Activated CD4-positive, alpha-beta T cell treated with anti-CD3 and anti-CD28 coated beads for 24 hours (primary cell): ENCODE measurements around the gene F11R.
"Not testable (repeated sequence)": the region's sequence is repeated elsewhere in the genome, so short reads cannot be mapped to it uniquely, and the experiment has no call there.

ENCODE experiments used
- DNase-seq, 2 donors: peaks; one replicate each; pipeline ENCODE4 v3.0.0-alpha.2; 2020; ENCODE audit warnings: low read depth in 2 of 2

F11R gene

DNA sequence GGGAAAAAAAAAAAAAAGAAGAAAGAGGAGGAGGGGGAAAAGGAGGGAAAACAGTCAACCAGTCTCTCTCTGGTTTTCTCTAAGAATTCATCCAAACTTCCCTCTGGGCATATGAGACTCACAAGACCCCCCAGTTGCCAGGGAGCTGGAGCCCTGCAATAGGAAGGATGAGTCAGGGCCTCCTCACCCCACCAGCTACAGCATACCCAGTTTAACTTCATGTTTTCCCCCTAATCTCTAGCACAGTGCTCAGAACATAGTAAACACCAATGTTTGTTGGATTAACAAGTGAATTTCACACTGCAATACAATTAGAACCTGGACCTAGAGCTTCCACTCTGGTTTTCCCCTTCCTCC is 7.8 kb downstream of the F11R start:
- DNase-seq, result no peak

DNA sequence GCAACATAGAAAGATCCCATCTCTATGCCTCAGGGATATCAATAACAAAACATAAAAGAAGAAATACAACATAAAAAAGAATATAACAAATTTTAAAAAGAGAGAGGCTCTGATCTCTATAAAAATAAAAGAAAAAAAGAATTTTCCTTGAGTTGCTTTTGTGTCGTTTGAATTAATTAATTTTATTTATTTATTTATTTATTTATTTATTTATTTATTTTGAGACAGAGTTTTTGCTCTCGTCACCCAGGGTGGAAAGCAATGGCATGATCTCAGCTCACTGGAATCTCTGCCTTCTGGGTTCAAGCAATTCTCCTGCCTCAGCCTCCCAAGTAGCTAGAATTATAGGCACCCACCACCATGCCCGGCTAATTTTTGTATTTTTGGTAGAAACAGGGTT is 8.5 kb downstream of the F11R start:
- no peak for DNase-seq

DNA sequence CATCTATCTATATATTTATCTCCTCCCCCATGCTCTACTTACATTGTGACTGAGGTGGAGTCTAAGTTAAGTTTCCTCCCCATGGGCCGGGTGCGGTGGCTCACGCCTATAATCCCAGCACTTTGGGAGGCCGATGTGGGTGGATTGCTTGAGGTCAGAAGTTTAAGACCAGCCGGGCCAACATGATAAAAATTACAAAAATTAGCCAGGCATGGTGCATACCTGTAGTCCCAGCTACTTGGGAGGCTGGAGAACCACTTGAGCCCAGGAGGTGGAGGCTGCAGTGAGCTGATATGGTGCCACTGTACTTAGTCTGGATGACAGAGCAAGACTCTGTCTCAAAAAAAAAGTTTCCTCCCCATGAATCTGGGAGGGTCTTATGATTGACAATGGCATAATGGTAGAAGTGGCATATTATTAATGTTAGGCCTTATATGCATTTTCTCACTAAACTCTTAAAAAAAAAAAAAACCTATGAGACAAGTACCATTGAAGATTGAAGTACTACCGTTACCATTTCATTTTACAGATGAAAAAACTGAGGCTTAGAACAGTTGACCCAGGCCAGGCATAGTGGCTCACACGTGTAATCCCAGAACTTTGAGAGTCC is 11.2 kb downstream of the F11R start:
- no peak for DNase-seq

DNA sequence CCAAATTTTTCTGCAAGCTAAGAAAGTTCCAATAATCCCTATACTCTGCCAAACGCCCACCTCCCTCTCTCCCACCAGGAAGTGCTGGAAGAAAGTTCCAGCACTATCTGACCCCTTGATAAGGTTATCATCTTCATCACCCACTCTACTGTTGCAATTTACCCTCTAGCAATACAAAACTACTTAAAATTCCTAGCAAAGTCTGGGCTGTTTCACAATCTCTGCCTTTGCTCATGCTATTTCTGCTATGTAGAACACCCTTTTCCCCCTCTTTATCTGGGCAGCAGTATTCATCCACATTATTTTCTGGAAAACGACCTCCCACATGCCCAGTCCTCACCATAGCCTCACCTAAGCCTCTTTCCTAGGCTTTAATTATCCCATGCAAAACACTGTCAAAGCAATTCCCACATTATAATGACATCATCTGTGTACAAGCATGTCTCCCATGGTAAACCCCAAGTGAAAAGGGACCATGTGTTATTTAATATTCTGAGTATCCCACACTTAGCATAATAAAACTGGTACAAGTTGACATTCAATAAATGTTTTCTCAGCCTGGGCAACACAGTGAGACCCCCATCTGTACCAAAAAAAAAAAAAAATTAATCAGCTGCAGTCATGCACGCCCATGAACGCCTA is 12.0 kb downstream of the F11R start:
- DNase-seq, result no peak

DNA sequence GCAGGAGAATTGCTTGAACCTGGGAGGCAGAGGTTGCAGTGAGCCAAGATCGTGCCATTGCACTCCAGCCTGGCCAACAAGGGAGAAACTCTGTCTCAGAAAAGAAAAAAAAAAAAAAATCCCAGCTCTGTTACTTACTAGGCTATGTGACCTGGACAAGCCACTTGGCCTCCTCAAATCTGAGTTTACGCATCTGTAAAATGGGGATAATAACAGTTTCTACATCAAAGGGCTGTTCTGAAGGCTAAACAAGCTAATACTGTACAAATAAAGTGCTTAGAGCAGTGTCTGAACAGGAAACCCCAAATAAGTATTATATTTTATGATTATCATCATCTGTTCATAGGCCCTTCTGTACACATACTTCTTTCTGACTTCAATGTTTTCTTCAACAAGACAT is 13.6 kb downstream of the F11R start:
- DNase-seq, result no peak

DNA sequence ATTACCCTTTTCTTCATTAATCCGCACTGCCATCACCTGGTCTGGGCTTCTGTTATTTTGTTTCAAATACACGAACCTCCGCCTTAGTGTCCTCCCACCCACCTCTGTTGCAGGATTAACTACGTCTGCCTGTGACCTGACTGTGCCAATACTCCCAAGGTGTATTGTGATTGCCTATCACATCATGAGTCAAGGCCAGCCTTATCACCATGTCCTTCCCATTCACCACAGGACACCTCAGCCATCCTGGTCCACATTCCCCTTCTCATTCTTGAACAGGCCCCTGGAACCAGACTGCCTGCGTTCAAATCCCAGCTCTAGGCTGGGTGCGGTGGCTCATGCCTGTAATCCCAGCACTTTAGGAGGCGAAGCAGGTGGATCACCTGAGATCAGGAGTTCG is 14.4 kb downstream of the F11R start:
- DNase-seq, result no peak

DNA sequence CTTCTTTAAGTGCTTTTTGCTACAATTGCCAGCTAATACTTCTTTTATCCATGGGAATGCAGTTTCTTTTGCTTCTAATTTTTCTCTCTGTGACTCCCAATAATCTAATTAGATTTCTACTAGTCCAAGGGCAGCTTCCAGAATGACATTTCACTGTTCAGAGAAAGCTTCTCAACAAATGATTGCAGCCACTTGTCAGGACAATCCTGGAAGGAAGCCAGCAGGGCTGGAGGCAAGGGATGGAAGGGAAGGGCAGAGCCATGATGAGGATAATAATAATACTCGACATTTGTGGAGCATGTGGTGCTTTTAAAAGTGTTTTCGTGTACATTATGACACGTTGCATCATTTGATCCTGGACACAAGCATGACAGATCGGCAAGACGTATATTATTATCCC is 19.4 kb downstream of the F11R start:
- DNase-seq, result no peak

DNA sequence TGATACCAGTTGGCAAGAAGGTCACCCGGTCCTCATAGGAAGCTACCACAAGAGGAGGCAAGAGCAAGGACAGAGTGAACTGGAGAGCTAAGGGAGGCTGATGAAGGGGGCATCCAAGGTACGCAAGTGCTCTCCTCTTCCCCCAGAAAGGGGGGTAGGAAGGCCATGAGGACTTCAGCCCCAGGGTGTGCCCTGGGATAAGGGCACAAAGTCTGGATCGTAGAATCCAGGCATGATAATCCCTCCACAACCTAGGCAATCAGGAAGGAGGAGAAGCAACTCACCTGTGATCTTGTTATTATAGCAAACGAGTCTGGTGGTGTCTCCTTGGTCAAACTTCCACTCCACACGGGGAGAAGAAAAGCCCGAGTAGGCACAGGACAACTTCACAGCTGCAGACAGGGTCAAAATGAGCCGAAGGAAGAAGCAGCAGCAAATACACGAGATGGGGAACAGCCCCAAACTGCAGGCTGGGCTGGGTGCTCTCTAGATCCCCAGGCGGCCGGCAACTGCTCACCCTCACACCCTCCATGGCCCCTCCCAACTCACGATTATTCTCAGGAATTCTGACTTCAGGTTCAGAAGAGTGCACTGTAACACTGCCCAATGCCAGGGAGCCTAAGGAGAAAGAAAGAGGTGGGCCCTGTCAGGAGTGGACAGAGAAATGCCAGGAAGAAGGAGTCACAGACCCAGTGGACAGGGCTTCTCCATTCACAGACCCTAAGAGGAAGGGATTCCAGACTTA is 20.0 kb downstream of the F11R start:
- no peak for DNase-seq

DNA sequence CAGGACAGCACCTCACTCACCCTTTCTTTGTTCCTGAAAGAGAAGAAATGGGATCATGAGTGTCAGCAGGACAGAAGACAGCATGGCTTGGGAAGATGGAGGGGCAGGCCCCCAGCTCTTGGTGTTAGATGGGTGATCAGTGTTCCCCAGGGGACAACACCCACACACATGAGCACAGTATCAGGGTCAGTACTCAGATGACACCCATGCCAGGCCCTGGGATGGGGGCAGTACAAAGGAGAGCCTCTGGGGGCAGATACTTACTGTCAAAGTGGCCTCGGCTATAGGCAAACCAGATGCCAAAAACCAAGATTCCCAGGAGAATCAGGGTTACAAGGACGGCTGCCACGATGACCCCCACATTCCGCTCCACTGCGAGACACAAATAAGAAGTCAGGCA is 21.6 kb downstream of the F11R start:
- no peak for DNase-seq

DNA sequence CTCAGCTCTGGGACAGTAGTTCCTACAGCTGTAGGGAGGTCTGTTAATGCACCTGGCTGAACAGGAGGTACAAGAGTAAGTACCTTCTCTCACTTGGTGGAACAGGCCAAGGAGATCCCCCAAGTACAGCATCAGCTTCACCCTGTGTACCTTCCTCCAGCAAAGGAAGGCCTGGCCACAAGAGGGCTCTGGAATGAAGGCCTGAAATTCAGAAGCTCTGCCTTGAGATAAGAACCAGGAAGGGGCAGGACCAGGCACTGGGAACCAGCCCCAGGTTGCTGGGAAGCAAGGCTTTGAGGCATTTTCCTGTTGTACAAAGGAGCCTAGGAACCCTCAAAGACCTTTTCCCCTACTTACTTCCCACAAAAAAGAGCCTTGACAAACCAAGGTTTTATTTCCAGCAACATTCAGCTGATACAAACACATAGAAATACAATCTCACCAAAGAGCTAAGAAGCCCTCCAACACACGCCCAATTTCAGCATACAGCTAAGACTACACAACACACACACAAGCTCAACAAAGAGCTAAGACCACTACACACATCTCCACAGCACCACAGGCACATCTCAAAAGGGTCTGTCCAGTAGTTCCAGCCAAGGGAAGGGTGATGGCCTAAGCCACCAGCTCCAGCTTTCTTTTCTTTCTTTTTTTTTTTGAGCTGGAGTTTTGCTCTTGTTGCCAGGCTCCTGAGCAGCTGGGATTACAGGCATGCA is 23.5 kb downstream of the F11R start:
- DNase-seq, result peak in 1 of 2 donors; percentile 37

DNA sequence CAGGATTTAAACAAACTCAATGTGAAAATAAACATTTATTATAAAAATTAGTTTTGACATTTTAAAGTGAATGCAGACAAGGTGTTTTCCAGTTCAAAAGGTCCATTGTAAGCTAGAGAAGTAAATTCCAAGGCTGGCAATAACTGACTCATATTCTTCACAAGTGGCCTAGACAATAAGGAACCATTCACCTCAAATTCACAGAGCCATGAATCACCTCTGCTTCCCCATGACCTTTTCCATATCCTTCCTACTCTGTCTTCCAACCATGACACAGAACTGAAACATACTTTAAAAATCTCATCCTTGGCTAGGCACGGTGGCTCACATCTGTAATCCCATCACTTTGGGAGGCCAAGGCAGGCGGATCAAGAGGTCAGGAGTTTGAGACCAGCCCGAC is 24.8 kb downstream of the F11R start:
- no peak for DNase-seq

DNA sequence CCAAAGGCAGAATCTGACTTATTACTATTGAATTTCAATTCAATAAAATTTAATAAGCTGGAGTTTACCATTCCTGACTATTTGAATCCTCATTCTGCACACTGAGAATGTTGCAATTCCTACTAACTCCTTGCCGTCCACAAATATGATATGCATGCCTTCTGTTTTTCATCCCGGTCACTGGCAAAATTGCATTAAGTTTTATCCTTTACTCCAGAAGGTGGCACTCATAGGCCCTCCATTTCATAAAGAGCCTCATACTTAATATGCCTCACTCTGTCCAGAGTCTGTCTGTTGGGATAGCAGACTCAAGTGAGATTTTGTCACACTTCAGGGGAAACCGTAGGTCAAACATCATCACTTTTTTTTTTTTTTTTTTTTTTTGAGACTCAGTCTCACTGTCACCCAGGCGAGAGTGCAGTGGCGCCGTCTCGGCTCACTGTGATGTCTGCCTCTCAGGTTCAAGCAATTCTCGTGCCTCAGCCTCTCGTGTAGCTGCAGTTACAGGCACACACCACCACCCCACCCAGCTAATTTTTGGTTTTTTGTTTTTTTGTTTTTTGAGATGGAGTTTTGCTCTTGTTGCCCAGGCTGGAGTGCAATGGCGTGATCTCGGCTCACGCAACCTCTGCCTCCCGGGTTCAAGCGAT is 27.3 kb downstream of the F11R start:
- no peak for DNase-seq

DNA sequence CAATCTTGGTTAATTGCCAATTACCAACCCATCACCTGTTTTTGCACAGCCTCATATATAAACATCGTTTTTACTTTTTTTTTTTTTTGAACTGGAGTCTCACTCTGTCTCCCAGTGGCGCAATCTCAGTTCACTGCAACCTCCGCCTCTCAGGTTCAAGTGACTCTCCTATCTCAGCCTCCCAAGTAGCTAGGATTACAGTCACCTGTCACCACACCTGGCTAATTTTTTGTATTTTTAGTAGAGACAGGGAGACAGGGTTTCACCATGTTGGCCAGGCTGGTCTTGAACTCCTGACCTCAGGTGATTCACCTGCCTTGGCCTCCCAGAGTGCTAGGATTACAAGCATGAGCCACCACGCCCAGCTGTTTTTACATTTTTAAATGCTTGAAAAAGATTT is 28.9 kb downstream of the F11R start:
- not testable (repeated sequence) for DNase-seq

DNA sequence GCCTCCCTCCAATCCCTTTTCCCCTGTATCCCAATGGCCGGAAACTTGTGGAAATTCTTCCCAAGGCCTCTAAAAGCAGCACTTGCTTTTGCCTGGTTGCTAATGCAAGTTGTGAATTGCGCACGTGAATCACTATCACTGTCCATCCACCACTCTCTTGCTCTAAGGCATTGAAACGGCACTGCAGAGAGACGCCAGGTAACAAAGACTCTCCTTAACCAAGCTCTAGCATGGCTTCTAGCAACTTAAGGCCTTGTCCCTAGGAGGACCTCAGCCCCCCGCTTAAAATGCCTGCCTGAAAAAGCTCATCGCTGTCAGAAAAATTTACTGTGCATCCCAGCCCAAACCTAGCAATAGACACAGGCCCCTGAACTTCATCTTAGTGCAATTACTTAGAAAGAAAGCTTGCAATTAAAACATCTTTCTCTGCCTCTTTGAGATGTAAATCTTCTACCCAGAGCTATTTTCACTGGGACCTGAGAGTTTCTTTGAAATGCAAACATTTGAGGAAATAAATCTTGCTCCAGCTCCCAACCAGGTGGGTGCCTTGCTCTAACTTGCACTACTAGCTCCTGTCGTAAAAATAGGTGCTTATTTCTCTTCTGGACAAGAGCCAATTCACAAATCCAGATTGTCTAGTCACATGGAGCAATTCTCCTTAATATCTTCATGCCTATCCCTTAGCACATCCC is 33.4 kb downstream of the F11R start:
- DNase-seq, result no peak

DNA sequence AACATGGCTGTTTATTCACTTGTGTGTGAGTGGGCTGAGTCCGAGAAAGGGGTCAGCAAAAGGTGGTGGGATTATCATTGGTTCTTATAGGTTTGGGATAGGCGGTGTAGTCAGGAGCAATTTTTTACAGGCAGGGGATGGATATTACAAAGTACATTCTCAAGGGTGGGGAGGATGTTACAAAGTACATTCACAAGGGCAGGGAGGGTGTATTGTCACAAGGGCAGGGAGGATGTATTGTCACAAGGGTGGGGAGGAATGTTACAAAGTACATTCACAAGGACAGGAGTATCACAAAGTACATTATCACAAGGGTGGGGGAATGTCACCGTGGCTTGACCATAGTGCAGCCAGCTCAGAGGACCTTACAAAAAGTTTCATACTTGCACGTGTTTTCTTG is 35.2 kb downstream of the F11R start:
- no peak for DNase-seq

DNA sequence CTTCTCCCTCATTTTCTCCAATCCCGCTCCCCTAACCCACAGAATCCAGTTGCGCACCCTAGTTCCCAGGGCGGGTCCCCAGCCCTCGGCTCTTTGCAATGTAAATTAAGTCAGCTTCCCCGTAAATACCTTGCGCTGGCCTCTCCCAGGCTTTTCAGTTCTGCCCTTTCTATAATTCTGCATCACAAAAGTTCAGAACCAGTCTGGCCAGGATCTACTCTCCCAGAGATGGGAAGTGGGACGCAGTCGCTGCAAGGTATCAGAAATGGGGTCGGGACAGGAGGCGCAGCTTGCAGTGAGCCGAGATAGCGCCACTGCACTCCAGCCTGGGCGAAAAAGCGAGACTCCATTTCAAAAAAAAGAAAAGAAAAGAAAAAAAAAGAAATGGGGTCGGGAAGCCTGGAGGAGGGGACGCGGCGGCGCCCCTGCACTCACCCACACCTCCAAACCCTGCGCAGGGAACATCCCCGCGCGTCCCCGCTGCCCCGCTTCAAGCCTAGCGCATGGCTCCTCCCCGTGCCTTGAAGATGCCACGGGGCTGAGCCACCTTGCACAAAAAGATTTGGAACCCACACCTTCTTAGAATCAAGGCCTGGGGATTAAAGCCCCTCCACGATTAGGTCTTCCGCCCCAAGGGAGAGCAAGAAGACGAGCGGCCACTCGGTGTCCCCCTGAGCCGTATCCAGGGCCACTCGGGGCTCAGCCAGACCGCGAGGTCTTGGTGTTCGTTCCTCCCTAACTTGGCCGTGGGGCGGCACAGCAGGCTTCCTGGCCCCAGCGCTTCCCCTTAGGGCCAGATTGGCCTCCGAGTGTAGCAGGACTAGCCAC is 39.2 kb downstream of the F11R start:
- DNase-seq, result no peak

DNA sequence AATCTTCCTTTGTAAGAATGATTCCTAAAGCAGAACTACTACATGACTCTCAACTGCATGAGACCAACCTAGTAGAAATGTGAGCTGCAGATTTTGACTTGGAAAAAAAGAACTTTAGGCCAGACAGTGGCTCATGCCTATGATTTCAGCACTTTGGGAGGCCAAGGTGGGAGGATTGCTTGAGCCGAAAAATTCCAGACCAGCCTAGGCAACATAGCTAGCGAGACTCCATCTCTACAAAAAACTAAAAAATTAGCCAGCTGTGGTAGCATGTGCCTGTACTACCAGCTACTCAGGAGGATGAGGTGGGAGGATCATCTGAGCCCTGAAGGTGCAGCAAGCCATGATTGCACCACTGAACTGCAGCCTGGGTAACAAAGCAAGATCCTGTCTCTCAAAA is 41.7 kb downstream of the F11R start:
- no peak for DNase-seq

DNA sequence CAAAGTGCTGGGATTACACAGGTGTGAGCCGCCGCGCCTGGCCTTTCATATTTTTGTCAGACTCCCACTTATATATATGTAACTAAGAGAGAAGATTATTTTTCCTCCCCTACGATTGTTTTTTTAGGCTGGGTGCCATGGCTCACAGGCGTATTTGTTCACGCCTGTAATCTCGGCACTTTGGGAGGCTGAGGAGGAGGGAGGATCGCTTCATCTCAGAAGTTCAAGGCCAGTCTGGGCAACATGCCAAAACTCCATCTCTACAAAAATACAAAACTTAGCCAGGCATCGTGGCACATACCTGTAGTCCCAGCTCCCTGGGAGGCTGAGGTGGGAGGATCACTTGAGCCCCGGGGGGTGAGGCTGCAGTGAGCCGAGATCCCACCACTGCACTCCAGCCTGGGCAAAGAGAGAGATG is 42.4 kb downstream of the F11R start:
- no peak for DNase-seq

DNA sequence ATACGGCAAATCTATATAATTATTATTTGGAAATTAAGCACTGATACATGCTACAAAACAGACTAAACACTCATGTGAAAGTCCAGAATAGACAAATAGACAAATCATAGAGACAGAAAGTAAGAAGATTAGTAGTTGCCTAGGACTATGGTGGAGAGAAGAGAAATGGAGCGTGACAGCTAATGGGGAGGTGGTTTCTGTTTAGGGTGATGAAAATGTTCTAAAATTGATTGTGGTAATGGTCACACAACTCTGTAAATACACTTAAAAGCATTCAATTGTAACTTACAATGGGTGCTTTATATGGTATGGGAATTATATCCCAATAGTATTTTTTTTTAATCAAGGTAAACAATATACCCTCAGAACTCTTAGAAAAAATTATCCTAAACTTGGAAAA is 45.9 kb downstream of the F11R start:
- no peak for DNase-seq

DNA sequence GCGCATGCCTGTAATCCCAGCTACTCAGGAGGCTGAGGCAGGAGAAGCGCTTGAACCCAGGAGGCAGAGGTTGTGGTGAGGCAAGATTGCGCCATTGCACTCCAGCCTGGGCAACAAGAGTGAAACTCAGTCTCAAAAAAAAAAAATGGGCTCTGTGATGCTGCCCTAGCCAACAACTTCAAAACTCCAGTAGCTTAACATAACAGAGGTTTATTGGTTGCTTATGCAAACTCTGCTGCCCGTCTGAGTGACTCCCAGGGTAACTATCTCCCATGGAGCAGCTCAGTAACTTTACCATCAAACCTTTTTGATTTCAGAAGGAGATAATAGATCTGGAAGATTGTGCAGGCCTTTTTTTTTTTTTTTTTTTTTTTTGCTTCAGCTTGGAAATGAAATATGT is 47.5 kb downstream of the F11R start:
- DNase-seq, result no peak

DNA sequence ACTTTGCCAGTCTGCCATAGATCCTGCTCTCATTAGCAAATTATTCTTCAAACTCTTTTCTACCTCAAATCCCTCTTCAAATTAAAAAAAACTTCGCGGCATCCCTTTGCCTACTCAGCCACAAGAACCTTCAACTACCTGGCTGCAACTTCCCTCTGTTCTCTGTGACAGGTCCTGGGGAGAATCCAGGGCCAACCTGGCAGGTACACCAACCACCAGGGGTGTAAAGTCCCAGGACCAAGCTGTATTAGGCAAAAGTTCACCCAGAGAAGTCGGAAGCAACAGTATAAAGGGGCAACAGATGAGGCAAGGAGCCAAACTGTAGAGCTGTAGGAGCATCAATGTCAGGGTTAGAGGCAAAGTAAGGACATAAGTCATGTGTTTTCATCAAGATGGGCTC is 48.0 kb downstream of the F11R start:
- no peak for DNase-seq
